Neural cell (in vitro differentiated cells): Measurements from ENCODE around the gene GPR25.

Experiments used
- CTCF ChIP-seq: fragments of 450-650 bp; IDR thresholded peaks from 2 replicates; pipeline ENCODE4 v1.5.1; 2014; ENCODE audit warnings: antibody characterized with exemption, mild to moderate bottlenecking, moderate library complexity; ENCODE audit not compliant: poor library complexity, severe bottlenecking
- RAD21 ChIP-seq: fragments of 450-650 bp; conservative IDR thresholded peaks from 2 replicates; pipeline ENCODE4 v1.6.1; 2014; ENCODE audit warnings: antibody characterized with exemption, mild to moderate bottlenecking, moderate library complexity

GRCh38 chr1:200909757-200910239 is 37.0 kb downstream of the GPR25 start:
- TF ChIP-seq CTCF (no peak), RAD21 (no peak)
